ENCODE results near the gene AACS. TPM values are rescaled to one million over a fixed set of nuclear protein-coding genes. Genes with fewer than 3 reads are reported as not detected.

AACS gene
- total RNA-seq, 8 experiments from 2014 or later, result 12.0 to 38.3 (median 15.8) TPM

DNA sequence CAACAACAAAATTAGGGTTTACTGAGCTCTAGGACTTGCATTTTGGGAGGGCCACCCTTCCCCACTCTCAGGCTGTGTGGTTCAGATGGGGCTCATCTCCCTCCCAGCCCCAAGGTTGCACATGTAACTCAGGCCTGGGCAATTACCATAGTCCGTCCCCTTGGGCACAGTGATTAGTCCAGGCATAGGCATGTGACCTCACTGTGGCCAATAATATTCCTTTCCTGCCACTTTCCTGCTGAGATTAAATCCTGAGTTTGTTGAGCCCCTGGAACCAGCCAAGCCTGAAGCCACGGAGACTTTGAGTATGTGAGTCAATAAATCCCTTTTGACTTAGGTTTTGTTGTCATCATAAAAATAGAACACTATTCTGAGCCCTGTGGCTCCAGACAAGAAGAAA lies 113.0 kb downstream of the AACS start:
- Histone ChIP-seq H3K4me3 (no peak overlapping the region), H3K4me1 (replicated peaks in 1 of 2) (no peaks in the 10 kb centered on the region), H3K27ac (no peak overlapping the region)
- WGBS, 10 experiments, result 0 to 100% (median 60%) methylated on average over 1 to 2 of the region's 2 CpGs; no CpG with 5 or more reads in 3 of the 10 experiments
- ATAC-seq (replicated peaks in 6 of 8), result no peak
- in situ Hi-C loops (cut with MboI; ENCODE audit: low pct_unique_long_range_greater_than_20kb in 2 of 9, low sequenced_read_pairs in 9 of 9, unreplicated experiment in 9 of 9), result no loop called here

DNA sequence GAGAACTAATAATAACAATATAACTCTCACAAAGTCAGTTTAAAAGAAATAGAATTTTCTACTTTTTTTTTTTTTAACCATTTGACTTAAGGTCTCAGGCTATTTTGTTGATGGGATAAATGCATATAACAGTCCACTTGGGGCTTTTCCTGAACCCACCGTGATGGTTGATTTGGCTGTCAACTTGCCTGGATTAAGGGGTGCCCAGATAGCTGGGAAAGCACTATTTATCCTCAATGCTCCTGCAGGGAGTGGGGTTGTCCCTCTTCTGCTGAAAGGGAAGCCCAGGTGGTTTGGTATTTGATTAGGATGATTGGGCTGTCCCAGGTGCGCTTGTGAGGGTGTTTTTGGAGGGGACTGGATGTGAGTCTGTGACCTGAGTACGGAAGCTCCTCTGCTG lies 114.9 kb downstream of the AACS start:
- in situ Hi-C loops (cut with MboI; ENCODE audit: low pct_unique_long_range_greater_than_20kb in 2 of 9, low sequenced_read_pairs in 9 of 9, unreplicated experiment in 9 of 9), result loop anchor here in 1 of 9 experiments (10.0 kb wide), 1 partner anchor 215 kb away; no protein-coding TSS in a partner anchor
- Histone ChIP-seq H3K4me3 (no peak overlapping the region), H3K27ac (no peak overlapping the region), H3K4me1 (replicated peaks in 1 of 2) (peaks cover 0 to 3% of the 10 kb centered on the region in 2 donors)
- 52 to 100% (median 94%) methylated on average over 1 to 3 of the region's 3 CpGs; no CpG with 5 or more reads in 4 of the 10 experiments for WGBS, 10 experiments
- no peak for ATAC-seq (replicated peaks in 6 of 8)

DNA sequence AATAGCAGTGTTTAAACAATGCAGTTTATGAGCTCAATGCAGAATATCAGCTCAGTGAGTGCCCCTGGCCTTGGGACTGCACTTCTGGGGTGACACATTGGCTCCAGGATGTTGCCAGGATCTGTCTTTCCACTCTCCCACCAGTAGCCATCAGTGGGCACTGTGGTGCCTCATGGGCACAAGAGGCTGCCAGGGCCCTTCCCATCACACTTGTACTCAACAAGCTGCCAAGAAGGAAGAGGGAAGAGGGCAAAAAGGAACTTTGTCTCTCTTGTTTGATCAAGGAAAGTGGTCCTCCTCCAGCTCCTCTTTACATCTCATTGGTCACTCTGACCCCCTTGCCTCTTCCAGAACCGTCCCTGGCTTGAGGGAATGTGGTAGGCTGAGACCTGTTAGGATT lies 115.9 kb downstream of the AACS start:
- Histone ChIP-seq H3K27ac (no peak overlapping the region), H3K4me3 (no peak overlapping the region), H3K4me1 (replicated peaks in 1 of 2) (peaks cover 0 to 3% of the 10 kb centered on the region in 2 donors)
- ATAC-seq (replicated peaks in 6 of 8), result no peak
- in situ Hi-C loops (cut with MboI; ENCODE audit: low pct_unique_long_range_greater_than_20kb in 2 of 9, low sequenced_read_pairs in 9 of 9, unreplicated experiment in 9 of 9), result loop anchor here in 1 of 9 experiments (10.0 kb wide), 1 partner anchor 214 kb away; no protein-coding TSS in a partner anchor
- WGBS, 10 experiments, result 100% methylated on average over 1 of the region's 1 CpG; no CpG with 5 or more reads in 9 of the 10 experiments

DNA sequence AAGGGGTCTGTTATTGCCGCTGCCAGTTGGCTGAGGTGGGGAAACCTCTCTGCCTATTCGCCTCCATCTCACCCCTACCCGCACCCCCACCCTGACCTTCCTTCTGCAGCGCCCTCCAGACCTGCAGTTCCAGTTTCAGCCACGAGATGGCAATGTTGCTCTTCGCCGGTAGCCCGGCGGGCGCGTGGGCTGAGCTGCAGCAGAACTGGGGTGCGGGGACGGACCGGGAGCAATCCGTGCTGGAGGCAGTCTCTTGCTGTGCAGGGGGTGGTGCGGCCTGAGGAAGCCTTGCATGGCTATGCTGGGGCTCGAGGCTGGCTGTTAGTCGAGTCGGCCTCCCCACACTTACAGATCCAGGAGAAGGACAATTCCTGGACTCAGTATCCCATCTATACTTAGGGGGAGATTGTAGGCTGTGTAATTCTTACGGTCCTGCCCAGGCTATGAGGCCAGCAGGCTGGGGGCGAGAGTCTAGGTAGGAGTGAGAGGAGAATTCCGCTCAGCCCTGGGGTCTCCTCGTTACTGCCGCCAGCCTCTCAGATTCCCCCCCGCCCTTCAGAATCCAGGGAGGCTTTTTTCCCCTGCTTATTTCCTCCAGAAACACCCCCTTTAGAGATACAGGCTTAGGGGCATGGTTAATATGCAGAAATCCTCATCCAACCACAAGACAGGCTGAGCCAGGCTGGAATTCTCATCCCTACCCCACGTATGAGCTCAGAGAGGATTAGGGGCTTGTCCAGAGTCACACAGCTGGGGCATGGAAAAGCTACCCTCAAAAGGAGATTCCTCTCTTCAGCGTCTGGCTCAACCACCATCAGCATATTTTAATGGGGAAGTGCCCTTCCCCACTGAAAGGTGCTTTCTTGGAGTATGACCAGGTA lies 118.2 kb downstream of the AACS start:
- peak; percentile 47 to 70 (median 60) for ATAC-seq (replicated peaks in 6 of 8)
- peaks cover 2 to 3% of the 10 kb centered on the region in 2 donors for H3K4me1 ChIP-seq (replicated peaks in 1 of 2)
- 6 to 83% (median 16%) methylated on average over 1 to 14 of the region's 27 CpGs; no CpG with 5 or more reads in 5 of the 10 experiments for WGBS, 10 experiments
- in situ Hi-C loops (cut with MboI; ENCODE audit: low pct_unique_long_range_greater_than_20kb in 2 of 9, low sequenced_read_pairs in 9 of 9, unreplicated experiment in 9 of 9), result loop anchor here in 1 of 9 experiments (10.0 kb wide), 1 partner anchor 211 kb away; no protein-coding TSS in a partner anchor
- no peak overlapping the region for H3K4me3 ChIP-seq
- no peak overlapping the region for H3K27ac ChIP-seq

DNA sequence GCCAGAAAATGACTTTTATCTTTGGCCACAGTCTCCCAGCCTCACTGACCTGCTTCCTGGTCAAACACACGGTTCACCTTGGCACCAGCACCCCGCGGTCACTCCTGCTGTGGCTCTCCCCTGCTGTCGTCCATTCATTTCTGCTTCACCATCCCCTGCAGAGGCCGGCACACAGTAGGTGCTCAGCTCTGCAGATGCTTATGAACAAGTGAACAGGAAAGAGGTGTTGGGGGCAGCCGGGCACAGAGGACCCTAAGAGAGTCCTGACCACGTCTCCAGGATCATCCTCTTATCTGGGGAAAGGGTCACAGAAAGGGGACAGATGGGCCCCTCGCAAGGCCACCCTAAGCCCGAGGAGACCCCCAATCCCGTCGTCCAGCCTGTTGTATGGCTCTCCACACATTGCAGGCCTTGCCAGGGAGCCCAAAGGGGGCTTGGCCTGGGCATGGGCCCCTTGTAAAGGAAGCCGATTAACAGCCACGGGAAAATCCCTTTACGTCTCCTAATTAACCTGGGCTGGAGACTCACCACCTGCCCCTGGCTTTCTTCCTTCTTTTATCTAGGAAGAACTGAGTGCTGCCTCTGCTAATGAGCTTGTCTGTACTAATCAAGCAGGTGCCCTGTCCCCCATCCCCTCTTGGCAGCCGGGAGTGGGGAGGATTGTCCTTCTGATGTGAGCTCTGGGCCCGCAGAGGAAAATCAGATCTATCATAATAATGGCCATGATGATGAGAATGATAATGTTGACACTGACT lies 119.2 kb downstream of the AACS start:
- no peak overlapping the region for H3K27ac ChIP-seq
- in situ Hi-C loops (cut with MboI; ENCODE audit: low pct_unique_long_range_greater_than_20kb in 2 of 9, low sequenced_read_pairs in 9 of 9, unreplicated experiment in 9 of 9), result loop anchor here in 1 of 9 experiments (10.0 kb wide), 1 partner anchor 210 kb away; no protein-coding TSS in a partner anchor
- 52 to 86% (median 73%) methylated on average over 5 to 12 of the region's 16 CpGs; no CpG with 5 or more reads in 6 of the 10 experiments for WGBS, 10 experiments
- no peak overlapping the region for H3K4me3 ChIP-seq
- H3K4me1 ChIP-seq (replicated peaks in 1 of 2), result peaks cover 2 to 9% of the 10 kb centered on the region in 2 donors
- ATAC-seq (replicated peaks in 6 of 8), result no peak

DNA sequence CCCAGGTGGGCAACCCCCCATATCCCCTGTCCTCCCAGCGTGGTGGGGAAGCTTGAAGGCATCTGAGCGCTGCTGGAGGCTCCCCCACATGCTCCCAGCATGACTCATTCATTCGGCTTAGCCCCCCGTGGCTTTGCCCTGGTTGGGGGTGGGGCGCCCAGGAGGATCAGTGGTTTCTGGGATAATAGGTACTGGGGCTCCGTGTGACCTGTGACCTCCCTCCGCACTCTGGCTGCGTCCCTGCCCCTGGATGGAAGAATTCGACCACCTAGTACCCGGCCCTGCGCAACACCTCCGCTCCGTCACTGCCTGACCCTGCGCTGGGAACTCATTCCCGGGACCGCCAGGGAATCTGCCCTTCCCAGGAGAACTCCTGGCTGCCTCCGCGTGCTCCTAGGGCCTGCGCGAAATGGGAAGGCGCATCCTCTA lies 120.1 kb downstream of the AACS start:
- WGBS, 10 experiments, result 46 to 60% methylated on average over 4 to 5 of the region's 21 CpGs; no CpG with 5 or more reads in 8 of the 10 experiments
- Histone ChIP-seq H3K4me3 (peak overlapping the region in 4 of 5 donors; percentile 50 to 89 (median 60)), H3K4me1 (replicated peaks in 1 of 2) (peaks cover 8 to 17% of the 10 kb centered on the region in 2 donors), H3K27ac (no peak overlapping the region)
- in situ Hi-C loops (cut with MboI; ENCODE audit: low pct_unique_long_range_greater_than_20kb in 2 of 9, low sequenced_read_pairs in 9 of 9, unreplicated experiment in 9 of 9), result loop anchor here in 1 of 9 experiments (10.0 kb wide), 1 partner anchor 209 kb away; no protein-coding TSS in a partner anchor
- ATAC-seq (replicated peaks in 6 of 8), result peak in 4 of 8 experiments; percentile 0 to 8 (median 4)

DNA sequence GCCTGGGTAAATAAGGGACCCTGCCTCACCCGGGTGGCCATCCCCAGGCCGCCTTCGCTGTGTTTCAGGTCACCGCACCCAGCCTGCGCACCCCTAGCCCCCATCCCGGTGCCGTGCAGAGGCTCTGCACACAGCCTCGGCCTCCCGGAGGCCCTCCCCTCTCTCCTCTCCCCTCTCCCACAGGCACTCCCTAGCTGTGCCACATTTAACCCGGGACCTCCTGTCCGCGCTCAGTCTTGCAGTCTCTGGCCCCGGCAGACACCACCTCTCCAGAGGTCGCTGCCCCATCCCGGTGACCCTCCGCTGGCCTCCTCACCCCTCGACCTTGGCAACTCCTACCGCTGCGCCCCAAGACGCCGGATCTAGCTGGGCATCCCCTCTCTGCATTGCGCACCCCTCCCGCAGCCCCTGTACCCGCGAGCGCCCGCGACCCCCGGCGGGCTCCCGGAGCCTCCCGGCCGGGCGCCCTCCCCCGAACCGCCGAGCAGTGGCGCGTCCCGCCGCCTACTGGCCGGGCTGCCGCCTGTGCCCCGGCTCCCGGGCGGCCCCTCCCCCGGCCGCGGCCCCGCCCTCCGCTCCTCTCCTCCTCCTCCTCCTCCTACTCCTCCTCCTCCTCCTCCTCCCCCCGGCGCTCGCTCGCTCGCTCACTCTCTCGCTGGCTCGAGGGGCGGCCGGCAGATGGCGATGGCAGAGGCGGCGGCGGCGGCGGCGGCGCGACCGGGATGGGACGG lies 120.7 kb downstream of the AACS start, which contains the start of gene TMEM132B:
Gene TMEM132B, plus strand, starts transcription at position 647 of the 731 bp plus-strand sequence.
- ATAC-seq (replicated peaks in 6 of 8), result peak; percentile 58 to 81 (median 66)
- H3K27ac ChIP-seq, result no peak within 1 kb of the TSS
- peak within 1 kb of the TSS; percentile 50 to 89 (median 66) for H3K4me3 ChIP-seq
- peaks cover 8 to 17% of the 10 kb centered on the region in 2 donors for H3K4me1 ChIP-seq (replicated peaks in 1 of 2)
- 5% methylated on average over 4 of the region's 71 CpGs; no CpG with 5 or more reads in 9 of the 10 experiments for WGBS, 10 experiments
- in situ Hi-C loops (cut with MboI; ENCODE audit: low pct_unique_long_range_greater_than_20kb in 2 of 9, low sequenced_read_pairs in 9 of 9, unreplicated experiment in 9 of 9), result loop anchor here in 1 of 9 experiments (10.0 kb wide), 1 partner anchor 209 kb away; no protein-coding TSS in a partner anchor

DNA sequence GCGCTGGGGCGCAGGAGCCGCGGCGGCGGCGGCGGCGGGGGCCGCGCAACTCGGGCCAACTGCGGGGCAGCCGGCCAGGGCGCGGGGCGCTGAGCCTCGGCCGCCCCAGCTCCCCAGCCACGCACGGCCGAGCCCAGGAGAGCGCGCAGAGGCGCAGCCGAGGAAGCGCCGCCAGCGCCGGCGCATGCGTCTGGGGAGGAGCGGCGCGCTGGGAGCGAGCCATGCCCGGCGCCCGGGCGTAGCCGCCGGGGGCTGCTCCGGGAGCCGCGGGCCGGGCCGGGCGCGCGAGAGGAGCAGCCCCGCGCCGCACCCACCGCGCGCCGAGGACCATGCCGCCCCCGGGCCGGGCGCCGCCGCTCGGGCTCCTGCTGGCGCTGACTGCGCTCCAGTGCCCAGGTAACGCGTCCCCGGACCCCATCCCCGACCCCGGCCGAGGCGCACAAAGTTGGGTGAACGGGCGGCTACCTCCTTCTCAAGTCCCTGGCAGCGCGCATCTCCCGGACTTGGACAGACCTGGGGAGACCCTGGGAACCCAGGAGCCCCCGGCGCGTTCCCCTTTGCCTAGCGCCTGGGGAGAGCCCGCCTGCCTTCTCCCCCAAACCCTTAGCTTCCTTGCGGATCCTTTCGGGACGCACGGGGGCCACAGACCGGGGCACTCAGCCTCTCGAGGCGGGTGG lies 121.4 kb downstream of the AACS start:
- ATAC-seq (replicated peaks in 6 of 8), result peak in 4 of 8 experiments; percentile 15 to 63 (median 58)
- H3K4me3 ChIP-seq, result peak overlapping the region; percentile 50 to 89 (median 66)
- H3K27ac ChIP-seq, result no peak overlapping the region
- H3K4me1 ChIP-seq (replicated peaks in 1 of 2), result peaks cover 8 to 17% of the 10 kb centered on the region in 2 donors
- in situ Hi-C loops (cut with MboI; ENCODE audit: low pct_unique_long_range_greater_than_20kb in 2 of 9, low sequenced_read_pairs in 9 of 9, unreplicated experiment in 9 of 9), result loop anchor here in 1 of 9 experiments (10.0 kb wide), 1 partner anchor 208 kb away; no protein-coding TSS in a partner anchor
- WGBS, 10 experiments, result 0% methylated on average over 3 of the region's 90 CpGs; no CpG with 5 or more reads in 9 of the 10 experiments

DNA sequence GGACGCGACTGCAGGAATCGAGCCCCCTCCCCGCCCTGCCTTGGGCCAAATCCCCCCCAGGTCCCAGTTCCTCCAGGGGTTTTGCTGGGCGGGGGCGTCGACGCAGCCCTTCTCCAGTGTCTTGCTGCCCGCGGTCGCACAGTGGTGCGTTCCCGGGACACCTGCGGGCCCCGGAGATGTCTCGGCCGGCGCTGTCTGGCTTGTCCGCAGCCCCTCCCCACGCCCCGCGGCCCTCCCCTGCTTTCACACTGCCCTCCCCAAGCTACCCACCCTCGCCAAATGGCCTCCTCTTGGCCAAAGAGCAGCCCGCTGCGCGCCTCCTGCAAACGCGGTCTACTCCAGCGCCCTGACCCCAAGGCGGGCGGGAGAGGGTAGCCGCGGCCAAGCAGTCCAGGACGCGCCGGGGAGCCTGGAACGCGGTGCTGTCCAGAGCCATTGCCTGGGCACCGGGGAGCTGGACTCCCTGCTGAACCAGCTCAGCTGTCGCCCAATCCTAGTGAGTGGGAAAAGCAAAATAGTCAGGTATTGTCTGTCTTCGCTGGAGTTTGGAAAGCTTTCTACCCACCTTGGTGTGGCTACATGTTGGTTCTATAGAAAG lies 122.0 kb downstream of the AACS start:
- Histone ChIP-seq H3K4me3 (peak overlapping the region; percentile 50 to 89 (median 66)), H3K27ac (no peak overlapping the region), H3K4me1 (replicated peaks in 1 of 2) (peaks cover 8 to 17% of the 10 kb centered on the region in 2 donors)
- in situ Hi-C loops (cut with MboI; ENCODE audit: low pct_unique_long_range_greater_than_20kb in 2 of 9, low sequenced_read_pairs in 9 of 9, unreplicated experiment in 9 of 9), result loop anchor here in 1 of 9 experiments (10.0 kb wide), 1 partner anchor 208 kb away; no protein-coding TSS in a partner anchor
- 0% methylated on average over 1 of the region's 41 CpGs; no CpG with 5 or more reads in 8 of the 10 experiments for WGBS, 10 experiments
- peak in 5 of 8 experiments; percentile 3 to 9 (median 7) for ATAC-seq (replicated peaks in 6 of 8)

DNA sequence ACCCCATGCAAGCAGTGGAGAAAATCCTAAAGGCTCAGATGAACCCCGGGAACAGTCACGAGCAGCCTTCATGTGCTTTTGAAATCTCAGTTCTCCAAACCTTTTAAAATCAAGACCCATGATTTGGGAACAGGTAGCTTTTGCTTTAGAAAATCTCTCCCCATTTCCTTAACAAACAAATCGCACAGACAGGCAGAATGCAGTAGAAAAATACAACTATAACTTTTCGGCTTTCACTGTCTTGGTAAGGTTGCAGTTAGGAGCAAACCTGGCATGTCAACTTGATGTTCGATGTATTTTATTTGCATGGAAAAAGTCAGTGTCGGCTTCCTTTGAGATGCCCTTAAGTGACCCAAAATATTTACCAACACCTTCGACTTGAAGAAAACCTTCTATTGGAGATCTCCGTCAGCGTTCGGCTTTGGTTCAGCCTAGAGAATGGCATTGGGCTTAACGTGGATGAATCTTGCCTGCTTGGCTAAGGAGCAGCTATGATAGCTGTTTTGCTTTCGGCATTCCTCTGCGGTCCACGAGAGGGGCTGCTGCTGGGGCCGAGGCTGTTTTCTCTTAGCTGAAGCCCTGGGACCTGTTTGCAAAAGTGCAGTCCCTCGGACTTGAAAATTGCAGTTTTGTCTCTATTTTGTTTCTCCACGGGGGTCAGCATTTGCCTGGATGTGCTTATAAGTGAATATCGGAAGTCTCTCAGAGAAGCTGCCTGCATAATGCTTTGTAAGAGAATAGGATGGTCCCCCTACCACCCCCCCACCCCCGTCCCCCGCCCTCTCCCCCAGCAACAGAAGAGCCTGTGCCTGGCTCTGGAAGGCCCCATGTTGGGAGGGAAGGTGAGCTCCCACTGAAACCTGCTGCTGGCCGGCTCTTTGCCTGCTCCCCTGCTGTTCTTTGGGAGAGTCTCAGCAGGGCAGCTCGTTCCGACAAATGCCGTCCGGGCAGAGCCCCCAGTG lies 122.8 kb downstream of the AACS start:
- ATAC-seq (replicated peaks in 6 of 8), result peak in 2 of 8 experiments; percentile 7 to 11
- Histone ChIP-seq H3K4me3 (peak overlapping the region; percentile 50 to 89 (median 66)), H3K27ac (peak overlapping the region; percentile 23 to 72), H3K4me1 (replicated peaks in 1 of 2) (peaks cover 8 to 17% of the 10 kb centered on the region in 2 donors)
- WGBS, 10 experiments, result 0 to 19% (median 4%) methylated on average over 1 to 17 of the region's 25 CpGs; no CpG with 5 or more reads in 1 of the 10 experiments
- in situ Hi-C loops (cut with MboI; ENCODE audit: low pct_unique_long_range_greater_than_20kb in 2 of 9, low sequenced_read_pairs in 9 of 9, unreplicated experiment in 9 of 9), result loop anchor here in 1 of 9 experiments (10.0 kb wide), 1 partner anchor 207 kb away; no protein-coding TSS in a partner anchor

Measured in motor neuron (in vitro differentiated cells).